ENCODE results near the gene TTN.

Gene TTN

DNA sequence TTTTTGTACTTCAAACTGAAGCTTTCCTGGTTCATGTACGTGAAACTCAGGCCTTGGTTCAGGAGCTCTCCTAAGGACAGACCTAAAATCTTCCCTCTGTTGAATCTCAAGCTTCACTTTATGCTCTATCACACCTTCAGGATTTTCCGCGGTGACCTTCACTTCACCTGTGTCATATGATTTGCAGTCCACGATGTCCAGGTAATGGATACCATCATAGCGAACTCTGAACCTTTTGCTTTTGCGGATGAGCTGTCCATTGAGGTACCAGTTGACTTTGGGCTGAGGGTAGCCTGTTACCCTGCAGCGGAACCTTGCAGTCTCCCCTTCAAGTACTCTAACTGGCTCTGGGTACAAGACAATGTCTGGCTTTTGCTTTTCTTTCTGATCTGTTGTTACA lies 31.2 kb downstream of the TTN start:
- no peak overlapping the region for H3K27ac ChIP-seq (ENCODE audit: low read length)
- H3K4me1 ChIP-seq (ENCODE audit: control insufficient read depth, low read depth, low read length) = no peaks in the 10 kb centered on the region
- no peak overlapping the region for H3K4me3 ChIP-seq (ENCODE audit: low read length)
- no peaks in the 10 kb centered on the region for H3K36me3 ChIP-seq (ENCODE audit: control insufficient read depth, low read depth, low read length)
- H3K27me3 ChIP-seq (ENCODE audit: control insufficient read depth, insufficient read depth, low read length) = no peaks in the 10 kb centered on the region
- H3K9me3 ChIP-seq (ENCODE audit: control insufficient read depth, low read depth, low read length) = no peaks in the 10 kb centered on the region
- H3K9ac ChIP-seq (ENCODE audit: low read length) = no peak overlapping the region

DNA sequence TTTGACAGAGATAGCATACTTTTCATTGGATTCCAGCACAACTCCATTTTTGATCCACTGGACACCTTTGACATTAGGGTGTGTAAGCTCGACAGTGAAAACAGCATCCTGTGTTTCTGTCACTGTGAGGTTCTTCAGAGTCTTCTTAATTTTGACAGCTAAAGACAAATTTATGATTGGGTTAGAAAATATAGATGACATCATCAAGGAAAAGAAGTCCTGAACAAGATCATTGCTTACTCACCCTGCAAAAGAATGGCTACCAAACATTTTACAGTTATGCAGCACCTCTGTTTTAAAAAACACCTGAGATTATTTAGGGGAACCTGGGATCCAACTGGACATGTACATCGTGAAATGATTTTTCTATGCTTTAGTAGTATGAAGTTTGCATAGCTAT lies 36.7 kb downstream of the TTN start:
- Histone ChIP-seq H3K9me3 (ENCODE audit: control insufficient read depth, low read depth, low read length) (no peaks in the 10 kb centered on the region), H3K4me3 (ENCODE audit: low read length) (no peak overlapping the region), H3K9ac (ENCODE audit: low read length) (no peak overlapping the region), H3K36me3 (ENCODE audit: control insufficient read depth, low read depth, low read length) (no peaks in the 10 kb centered on the region), H3K4me1 (ENCODE audit: control insufficient read depth, low read depth, low read length) (no peaks in the 10 kb centered on the region), H3K27ac (ENCODE audit: low read length) (no peak overlapping the region), H3K27me3 (ENCODE audit: control insufficient read depth, insufficient read depth, low read length) (no peaks in the 10 kb centered on the region)

DNA sequence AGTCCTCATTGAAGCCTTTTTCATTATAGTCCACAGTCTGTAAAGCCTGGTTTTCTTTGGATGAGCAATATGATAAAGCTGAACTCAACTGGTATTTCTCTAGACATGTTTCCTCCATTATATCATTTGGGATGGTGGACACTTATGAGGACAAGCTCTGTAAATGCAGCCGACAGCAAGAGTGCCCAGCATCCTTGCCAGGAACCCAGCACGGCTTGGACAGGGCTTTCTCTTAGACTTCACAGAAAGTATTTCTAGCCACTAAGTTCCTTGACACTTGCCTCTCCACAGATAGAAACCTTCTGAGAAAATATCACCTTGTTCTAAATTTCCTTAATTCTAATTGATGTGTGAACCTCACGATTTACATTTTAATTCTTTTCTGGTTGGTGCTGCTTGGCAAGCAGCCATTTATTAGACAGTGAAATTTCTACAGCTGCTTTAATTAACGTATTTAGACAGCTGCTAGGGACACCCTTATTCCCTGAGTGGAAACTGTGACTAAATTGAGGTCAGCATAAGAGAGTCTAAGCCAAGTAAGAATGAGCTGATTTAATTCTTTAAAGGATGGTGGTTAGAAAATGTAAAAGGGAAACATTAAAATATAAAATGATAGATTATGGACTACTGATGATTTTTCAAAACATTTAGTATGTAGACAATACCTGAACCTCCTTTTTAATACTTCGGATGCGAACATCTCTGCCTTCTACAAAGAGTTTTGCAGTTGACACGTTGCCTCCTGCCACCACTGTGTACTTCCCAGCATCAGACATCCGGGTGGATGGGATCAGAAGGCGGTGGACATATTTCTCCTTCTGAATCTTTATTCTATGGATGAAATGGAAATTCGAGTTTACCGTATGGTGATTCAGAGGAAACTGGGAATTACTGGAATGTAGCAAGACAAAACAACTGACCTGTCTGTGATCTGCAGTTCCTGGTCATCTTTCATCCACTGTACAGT lies 39.8 kb downstream of the TTN start:
- no peaks in the 10 kb centered on the region for H3K9me3 ChIP-seq (ENCODE audit: control insufficient read depth, low read depth, low read length)
- no peak overlapping the region for H3K4me3 ChIP-seq (ENCODE audit: low read length)
- H3K27ac ChIP-seq (ENCODE audit: low read length) = no peak overlapping the region
- no peaks in the 10 kb centered on the region for H3K4me1 ChIP-seq (ENCODE audit: control insufficient read depth, low read depth, low read length)
- H3K27me3 ChIP-seq (ENCODE audit: control insufficient read depth, insufficient read depth, low read length) = no peaks in the 10 kb centered on the region
- H3K36me3 ChIP-seq (ENCODE audit: control insufficient read depth, low read depth, low read length) = no peaks in the 10 kb centered on the region
- H3K9ac ChIP-seq (ENCODE audit: low read length) = no peak overlapping the region

DNA sequence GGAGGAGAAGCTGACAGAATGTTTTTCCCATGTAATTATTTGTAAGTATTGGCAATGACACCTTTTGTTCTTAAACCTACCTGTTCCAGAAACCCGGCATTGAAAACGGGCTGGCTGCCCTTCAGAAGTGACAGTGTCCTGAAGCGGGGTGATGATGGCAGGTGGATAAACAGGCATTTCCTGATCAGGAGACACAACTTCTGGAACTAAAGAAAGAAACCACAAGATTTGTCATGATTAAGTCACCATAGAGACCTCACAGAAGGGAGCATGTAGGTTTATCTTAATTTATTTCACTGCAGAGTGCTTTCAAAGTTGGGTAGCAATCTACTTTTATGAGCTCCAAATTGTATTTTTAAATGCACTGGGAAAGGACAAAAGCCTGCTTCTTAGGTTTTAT lies 43.1 kb downstream of the TTN start:
- no peak overlapping the region for H3K9ac ChIP-seq (ENCODE audit: low read length)
- no peak overlapping the region for H3K27ac ChIP-seq (ENCODE audit: low read length)
- no peaks in the 10 kb centered on the region for H3K36me3 ChIP-seq (ENCODE audit: control insufficient read depth, low read depth, low read length)
- no peaks in the 10 kb centered on the region for H3K27me3 ChIP-seq (ENCODE audit: control insufficient read depth, insufficient read depth, low read length)
- H3K4me3 ChIP-seq (ENCODE audit: low read length) = no peak overlapping the region
- H3K4me1 ChIP-seq (ENCODE audit: control insufficient read depth, low read depth, low read length) = no peaks in the 10 kb centered on the region
- no peaks in the 10 kb centered on the region for H3K9me3 ChIP-seq (ENCODE audit: control insufficient read depth, low read depth, low read length)

DNA sequence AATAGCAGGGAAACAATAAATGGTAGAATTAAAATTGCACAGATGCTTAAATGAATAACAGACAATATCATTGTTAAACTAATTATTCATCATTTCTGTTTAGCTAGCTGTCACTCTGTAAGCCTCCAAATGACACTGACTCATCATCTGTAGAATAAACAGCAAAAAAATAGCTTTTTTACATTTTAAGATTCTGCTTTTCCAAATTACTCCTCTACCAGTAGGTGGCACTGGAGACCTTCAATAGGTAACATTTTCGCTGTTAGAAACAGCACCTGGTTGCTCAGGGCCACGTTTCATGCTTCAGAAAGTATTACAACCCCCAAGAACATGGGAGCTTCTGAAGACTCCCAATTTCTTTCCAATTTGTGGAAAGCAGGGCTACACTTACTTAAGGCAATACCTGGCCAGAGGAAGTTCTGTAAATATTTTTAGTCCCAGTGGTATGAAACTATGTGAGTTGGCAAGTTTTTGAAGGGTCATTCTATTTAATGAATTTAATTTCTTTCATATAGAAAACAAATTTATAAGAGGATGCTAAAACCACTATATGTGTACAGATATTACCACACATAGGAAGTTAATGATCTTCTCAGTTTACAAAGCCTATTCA lies 45.4 kb downstream of the TTN start:
- Histone ChIP-seq H3K27me3 (ENCODE audit: control insufficient read depth, insufficient read depth, low read length) (no peaks in the 10 kb centered on the region), H3K4me1 (ENCODE audit: control insufficient read depth, low read depth, low read length) (no peaks in the 10 kb centered on the region), H3K9me3 (ENCODE audit: control insufficient read depth, low read depth, low read length) (no peaks in the 10 kb centered on the region), H3K4me3 (ENCODE audit: low read length) (no peak overlapping the region), H3K36me3 (ENCODE audit: control insufficient read depth, low read depth, low read length) (no peaks in the 10 kb centered on the region), H3K27ac (ENCODE audit: low read length) (no peak overlapping the region), H3K9ac (ENCODE audit: low read length) (no peak overlapping the region)

DNA sequence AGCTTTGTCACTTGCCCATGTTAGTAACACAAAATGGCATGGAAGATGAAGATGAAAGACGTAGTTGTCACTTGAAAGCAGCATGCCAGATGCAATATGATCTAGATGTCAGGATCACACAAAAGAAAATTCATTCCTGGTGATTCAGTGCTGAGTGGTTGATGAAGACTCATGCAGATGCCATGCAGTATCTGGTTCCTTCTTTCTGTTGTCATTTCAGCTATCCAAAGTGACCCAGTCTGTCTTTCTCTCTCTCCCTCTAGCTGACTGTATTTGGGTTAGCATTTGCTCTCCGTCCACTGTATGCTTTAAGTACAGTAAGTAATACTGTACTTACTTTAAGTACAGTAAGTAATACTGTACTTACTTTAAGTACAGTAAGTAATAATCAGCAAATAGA lies 50.4 kb downstream of the TTN start:
- H3K27me3 ChIP-seq (ENCODE audit: control insufficient read depth, insufficient read depth, low read length) = no peaks in the 10 kb centered on the region
- H3K36me3 ChIP-seq (ENCODE audit: control insufficient read depth, low read depth, low read length) = no peaks in the 10 kb centered on the region
- H3K9ac ChIP-seq (ENCODE audit: low read length) = no peak overlapping the region
- H3K9me3 ChIP-seq (ENCODE audit: control insufficient read depth, low read depth, low read length) = no peaks in the 10 kb centered on the region
- no peak overlapping the region for H3K4me3 ChIP-seq (ENCODE audit: low read length)
- no peak overlapping the region for H3K27ac ChIP-seq (ENCODE audit: low read length)
- no peaks in the 10 kb centered on the region for H3K4me1 ChIP-seq (ENCODE audit: control insufficient read depth, low read depth, low read length)

DNA sequence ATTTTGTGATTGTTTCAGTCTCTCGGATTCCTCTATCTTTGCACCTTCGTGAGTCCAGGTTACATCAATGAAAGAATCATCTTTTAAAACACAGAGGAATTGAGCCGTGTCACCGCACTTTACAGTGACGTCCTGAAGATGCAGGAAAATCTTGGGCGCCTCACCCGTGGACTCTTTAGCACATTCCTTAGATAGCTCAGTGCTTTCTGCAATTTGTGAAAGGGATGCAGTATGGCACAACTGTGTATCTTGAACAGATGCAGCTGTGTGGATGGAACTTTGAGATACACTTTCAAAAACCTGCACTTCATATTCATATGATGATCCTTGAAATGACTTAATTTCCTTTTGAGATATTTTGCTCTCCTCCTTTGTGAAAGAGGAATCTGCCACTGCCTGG lies 50.9 kb downstream of the TTN start:
- Histone ChIP-seq H3K36me3 (ENCODE audit: control insufficient read depth, low read depth, low read length) (no peaks in the 10 kb centered on the region), H3K9ac (ENCODE audit: low read length) (no peak overlapping the region), H3K27me3 (ENCODE audit: control insufficient read depth, insufficient read depth, low read length) (no peaks in the 10 kb centered on the region), H3K4me1 (ENCODE audit: control insufficient read depth, low read depth, low read length) (no peaks in the 10 kb centered on the region), H3K4me3 (ENCODE audit: low read length) (no peak overlapping the region), H3K27ac (ENCODE audit: low read length) (no peak overlapping the region), H3K9me3 (ENCODE audit: control insufficient read depth, low read depth, low read length) (no peaks in the 10 kb centered on the region)

DNA sequence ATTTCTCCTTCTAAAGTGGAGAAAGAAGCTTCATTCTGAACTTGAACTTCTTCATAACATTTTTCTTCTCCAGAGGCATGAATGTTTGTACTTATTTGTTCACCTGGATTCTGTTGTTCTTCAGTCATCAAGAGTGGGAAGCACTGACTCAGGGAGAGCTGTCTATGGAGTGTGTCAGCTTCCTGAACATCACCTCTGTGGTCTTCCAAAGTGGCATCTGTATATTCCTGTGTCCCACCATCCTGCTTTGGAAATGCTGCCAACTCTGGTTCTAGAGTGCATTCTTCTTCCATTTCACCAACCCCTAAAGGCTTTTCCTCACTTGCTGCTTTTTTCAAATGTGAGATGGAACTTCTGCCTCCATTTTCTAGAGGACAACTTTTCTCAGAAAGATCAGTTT lies 59.5 kb downstream of the TTN start:
- Histone ChIP-seq H3K27me3 (ENCODE audit: control insufficient read depth, insufficient read depth, low read length) (no peaks in the 10 kb centered on the region), H3K4me1 (ENCODE audit: control insufficient read depth, low read depth, low read length) (no peaks in the 10 kb centered on the region), H3K4me3 (ENCODE audit: low read length) (no peak overlapping the region), H3K27ac (ENCODE audit: low read length) (no peak overlapping the region), H3K36me3 (ENCODE audit: control insufficient read depth, low read depth, low read length) (no peaks in the 10 kb centered on the region), H3K9ac (ENCODE audit: low read length) (no peak overlapping the region), H3K9me3 (ENCODE audit: control insufficient read depth, low read depth, low read length) (no peaks in the 10 kb centered on the region)

DNA sequence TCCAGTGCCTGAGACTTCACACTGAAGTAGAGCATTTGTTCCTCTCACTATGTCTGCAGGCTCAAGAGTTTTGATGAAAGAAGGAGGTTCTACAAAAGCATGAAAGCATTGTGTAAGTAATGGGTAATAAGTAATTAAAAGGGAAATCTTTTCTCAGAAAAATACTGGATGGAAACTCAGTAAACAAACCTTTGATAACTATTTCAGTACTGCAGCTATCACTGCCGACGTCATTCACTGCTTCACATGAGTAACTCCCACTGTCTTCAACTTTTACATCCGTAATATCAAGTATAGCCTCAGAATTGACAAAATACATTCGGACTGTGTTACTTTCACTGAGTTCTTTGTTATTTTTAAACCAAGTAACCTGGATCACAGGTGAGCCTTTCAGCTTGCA lies 72.7 kb downstream of the TTN start:
- Histone ChIP-seq H3K9me3 (ENCODE audit: control insufficient read depth, low read depth, low read length) (no peaks in the 10 kb centered on the region), H3K4me3 (ENCODE audit: low read length) (no peak overlapping the region), H3K27me3 (ENCODE audit: control insufficient read depth, insufficient read depth, low read length) (no peaks in the 10 kb centered on the region), H3K9ac (ENCODE audit: low read length) (no peak overlapping the region), H3K36me3 (ENCODE audit: control insufficient read depth, low read depth, low read length) (no peaks in the 10 kb centered on the region), H3K27ac (ENCODE audit: low read length) (no peak overlapping the region), H3K4me1 (ENCODE audit: control insufficient read depth, low read depth, low read length) (no peaks in the 10 kb centered on the region)

DNA sequence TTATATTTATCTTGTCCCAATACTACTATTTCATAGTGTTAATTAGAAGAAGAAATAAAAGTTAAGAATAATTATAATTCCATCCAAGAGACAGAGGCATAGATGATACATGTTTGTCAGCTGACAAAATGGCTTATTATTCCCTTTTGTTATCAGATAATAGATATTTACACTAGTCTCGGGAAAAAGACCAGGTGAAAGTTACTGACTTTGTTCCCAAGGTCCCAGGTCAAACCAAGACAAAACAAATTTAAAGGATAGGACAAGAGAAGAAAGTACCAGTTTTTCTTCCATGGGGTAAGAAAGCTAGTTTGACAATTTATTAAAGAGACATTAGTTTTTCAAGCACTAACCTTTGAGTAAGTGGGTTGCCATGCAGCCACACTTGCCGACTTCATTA lies 73.2 kb downstream of the TTN start:
- Histone ChIP-seq H3K9me3 (ENCODE audit: control insufficient read depth, low read depth, low read length) (no peaks in the 10 kb centered on the region), H3K4me1 (ENCODE audit: control insufficient read depth, low read depth, low read length) (no peaks in the 10 kb centered on the region), H3K4me3 (ENCODE audit: low read length) (no peak overlapping the region), H3K27me3 (ENCODE audit: control insufficient read depth, insufficient read depth, low read length) (no peaks in the 10 kb centered on the region), H3K9ac (ENCODE audit: low read length) (no peak overlapping the region), H3K27ac (ENCODE audit: low read length) (no peak overlapping the region), H3K36me3 (ENCODE audit: control insufficient read depth, low read depth, low read length) (no peaks in the 10 kb centered on the region)

DNA sequence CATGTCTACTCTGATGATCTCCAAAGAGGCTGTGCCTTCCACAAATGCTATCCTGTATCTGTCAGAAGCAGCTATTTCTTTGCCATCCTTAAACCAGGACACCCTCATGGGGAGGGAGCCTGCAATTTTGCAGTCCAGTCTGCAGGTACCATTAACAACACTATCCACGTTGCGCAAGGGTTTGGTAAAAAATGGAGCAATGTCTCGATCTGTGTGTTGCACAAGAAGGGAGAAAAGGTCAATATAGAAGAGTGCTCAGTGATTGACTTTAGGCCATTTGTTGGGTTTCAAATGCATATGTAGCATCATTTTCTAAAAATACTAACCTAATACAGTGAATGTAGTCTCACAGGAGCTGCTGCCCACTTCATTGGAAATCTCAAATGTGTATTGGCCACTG lies 74.3 kb downstream of the TTN start:
- no peaks in the 10 kb centered on the region for H3K36me3 ChIP-seq (ENCODE audit: control insufficient read depth, low read depth, low read length)
- no peaks in the 10 kb centered on the region for H3K27me3 ChIP-seq (ENCODE audit: control insufficient read depth, insufficient read depth, low read length)
- H3K4me3 ChIP-seq (ENCODE audit: low read length) = no peak overlapping the region
- no peaks in the 10 kb centered on the region for H3K9me3 ChIP-seq (ENCODE audit: control insufficient read depth, low read depth, low read length)
- H3K4me1 ChIP-seq (ENCODE audit: control insufficient read depth, low read depth, low read length) = no peaks in the 10 kb centered on the region
- H3K9ac ChIP-seq (ENCODE audit: low read length) = no peak overlapping the region
- no peak overlapping the region for H3K27ac ChIP-seq (ENCODE audit: low read length)

DNA sequence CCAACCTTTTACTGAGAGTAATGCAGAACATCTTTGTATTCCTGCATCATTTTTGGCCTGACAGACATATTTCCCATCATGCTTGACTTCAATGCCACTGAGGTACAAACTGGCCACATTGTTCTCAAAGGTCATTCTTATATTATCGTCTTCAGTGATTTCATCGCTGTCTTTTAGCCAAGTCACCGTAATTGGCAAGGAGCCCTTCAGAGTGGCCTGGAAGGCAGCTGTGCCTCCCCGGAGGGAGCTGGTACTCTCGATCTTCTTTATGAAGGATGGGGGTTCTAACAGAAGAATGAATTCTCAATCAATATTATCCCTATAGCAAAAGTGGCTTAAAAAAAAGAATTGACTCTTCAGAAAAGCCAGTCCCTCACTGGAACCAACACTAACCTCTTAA lies 75.9 kb downstream of the TTN start:
- no peak overlapping the region for H3K4me3 ChIP-seq (ENCODE audit: low read length)
- no peaks in the 10 kb centered on the region for H3K4me1 ChIP-seq (ENCODE audit: control insufficient read depth, low read depth, low read length)
- H3K27ac ChIP-seq (ENCODE audit: low read length) = no peak overlapping the region
- H3K27me3 ChIP-seq (ENCODE audit: control insufficient read depth, insufficient read depth, low read length) = no peaks in the 10 kb centered on the region
- no peak overlapping the region for H3K9ac ChIP-seq (ENCODE audit: low read length)
- no peaks in the 10 kb centered on the region for H3K9me3 ChIP-seq (ENCODE audit: control insufficient read depth, low read depth, low read length)
- H3K36me3 ChIP-seq (ENCODE audit: control insufficient read depth, low read depth, low read length) = no peaks in the 10 kb centered on the region
